HPDE6-E6E7 (cell line): ENCODE measurements around the gene HOXD8.

Experiments
- DNase-seq: peaks from one replicate; pipeline ENCODE4 v3.0.0; 2011; ENCODE audit warnings: missing footprints; ENCODE audit errors: extremely low spot score

The HOXD8 gene

DNA sequence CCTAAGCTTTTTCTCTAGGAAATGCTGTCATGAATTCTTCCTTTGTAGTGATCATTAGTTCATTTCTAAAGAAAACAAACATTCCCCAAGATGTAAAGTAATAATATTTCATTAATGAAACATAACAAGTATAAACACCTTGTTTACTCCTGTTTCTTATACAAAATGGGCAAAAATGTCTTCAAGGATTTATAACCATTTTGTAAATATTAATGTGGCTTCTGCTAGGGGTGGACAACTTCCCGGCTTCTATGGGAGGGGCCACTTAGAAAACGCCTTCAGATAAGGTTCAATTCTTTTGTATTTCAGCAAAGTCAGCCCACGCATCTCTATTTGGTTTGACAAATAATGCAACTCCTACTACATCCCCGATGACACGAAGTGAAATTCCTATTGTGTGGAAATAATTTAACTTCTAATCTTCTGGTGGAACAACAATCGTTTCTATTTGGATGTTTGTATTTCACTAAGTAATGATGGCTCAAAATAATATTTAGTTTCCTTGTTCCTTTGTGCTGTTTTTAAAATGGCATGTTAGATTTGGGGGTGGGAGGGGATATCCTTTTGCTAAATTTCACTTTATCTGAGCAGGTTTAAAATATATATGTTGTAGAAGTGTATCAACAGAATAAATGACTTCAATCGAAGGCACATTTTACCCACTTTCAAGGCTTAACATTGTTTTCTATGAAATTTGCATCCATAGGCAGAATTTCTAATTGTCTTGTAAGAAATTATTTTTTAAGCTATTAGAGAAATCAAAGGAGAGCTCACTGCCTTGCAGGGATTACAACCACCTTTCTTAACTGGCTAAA is 44.3 kb downstream of the HOXD8 start:
- DNase-seq: no peak

DNA sequence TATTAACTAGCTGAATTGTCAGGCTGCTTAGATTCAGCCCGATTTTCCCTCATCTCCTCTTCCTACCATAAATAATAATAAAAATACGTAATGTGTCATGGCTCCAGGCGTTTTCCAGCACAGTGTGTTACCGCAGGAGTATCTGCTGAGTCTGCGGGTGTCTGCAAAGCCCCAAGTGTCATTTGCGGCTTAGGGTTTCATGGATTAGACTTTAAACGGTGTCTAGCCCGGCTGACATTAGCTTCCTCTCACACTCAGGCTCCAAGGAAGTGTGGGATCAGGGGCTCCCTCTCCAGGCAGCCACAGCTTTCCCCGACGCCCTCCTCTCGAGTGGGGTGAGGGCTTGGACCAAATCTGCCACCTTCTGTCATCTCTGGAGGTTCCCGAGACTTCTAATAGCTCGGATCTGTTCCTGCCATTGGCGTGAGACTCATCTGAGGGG is 44.9 kb downstream of the HOXD8 start:
- no peak for DNase-seq

DNA sequence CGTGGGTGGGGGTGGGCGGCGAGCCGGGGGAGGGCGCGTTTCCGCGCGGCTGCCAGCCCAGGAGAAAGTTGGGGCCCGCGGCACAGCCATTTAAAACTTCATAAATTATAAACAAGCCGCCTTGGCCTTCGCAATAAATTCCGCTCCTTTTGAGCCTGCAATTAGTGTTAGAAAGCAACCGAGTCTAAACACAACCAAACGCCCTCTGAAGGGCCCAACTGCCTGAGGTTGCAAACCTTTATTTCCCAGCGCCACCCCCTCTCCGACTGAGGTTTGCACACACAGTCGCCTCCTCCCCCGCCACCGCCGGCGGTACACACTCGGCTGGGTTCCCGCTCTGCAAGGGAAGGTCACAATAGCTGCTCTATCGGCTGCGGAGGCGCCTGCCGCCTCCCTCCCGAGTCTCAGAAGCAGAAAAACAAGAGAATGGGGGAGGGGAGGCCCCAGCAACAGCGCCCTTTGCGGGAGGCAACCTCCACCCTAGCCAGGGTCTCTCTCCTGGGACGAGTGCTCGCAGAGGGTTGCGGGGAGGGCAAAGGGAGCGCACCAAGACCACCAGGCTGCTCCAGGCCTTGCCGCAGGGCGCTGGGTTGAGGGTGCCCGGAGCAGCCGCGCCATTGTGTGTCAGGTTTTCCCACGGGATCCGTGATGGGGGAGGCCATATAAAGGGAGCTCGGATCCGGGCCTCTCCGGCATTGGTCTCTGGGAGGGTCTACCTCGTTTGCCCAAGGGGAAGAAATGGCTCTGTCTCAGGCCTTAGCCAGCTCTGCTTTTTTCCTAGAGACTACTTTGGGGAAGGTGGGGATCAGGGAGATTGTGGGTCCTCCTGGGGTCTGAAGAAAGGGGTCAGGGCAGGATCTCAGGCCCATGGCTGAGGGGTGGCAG is 45.6 kb downstream of the HOXD8 start:
- no peak for DNase-seq

DNA sequence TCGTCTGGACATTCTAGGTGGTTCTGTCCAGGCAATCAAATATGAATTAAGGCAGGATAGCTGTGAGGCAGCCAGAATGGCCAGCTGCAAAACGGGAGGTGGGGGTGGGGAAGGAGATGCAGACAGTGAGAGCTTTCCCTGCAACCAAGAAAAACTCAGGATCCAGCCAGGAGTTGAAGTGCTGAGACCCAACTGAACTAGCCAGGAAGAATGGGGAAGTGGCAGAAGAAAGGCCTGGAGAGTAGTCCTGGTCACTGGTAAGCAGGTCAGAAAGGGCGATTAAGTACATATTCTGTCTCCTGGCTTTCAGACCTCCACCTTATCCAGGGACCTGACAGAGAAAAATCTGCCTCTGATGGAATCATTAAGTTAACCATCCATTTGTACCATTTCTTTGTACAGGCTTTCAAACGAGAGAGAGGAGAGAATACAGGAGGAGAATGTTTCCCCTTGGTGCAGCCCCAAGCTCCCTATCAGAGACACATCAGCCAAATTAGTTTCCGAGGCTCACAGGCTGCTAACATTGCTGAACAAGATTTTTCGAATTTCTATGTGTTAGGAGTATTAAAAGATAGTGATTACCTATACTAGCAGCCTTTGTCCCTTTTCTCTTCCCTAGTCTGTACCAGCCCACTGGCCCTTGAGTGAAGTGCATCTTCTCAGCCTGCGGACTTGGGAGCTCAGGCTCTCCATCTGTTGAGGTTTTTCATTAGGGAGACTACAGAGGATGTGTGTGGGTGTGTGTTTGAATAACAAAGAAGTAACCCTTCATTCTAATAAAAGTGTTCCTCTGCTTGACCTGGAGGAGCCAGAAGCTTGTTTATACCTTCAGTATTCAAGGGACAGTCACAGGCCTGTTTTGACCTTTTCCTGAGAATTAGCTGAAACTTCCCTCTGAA is 46.5 kb downstream of the HOXD8 start:
- no peak for DNase-seq

DNA sequence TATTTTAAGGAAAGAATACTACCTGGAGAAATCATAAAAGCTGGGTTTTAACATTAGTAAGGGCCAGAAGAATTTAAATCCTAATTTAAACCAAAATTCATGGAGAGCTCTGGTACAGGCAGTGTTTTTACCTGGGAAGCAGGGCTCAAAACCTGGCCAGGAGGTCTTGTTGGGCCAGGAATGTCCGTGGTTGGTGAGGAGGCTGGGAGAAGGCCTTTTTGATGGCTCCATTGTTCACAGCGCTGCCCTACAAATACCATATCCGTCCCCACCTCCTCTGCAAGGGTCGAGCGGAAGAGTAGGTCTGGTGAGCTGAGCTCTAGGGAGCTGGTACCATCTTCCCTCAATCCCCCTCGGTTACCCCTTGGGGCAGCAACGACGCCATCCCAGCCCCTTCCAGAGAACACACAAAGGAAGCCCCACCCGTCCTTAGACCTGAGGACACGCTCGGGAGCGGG is 48.1 kb downstream of the HOXD8 start:
- no peak for DNase-seq

DNA sequence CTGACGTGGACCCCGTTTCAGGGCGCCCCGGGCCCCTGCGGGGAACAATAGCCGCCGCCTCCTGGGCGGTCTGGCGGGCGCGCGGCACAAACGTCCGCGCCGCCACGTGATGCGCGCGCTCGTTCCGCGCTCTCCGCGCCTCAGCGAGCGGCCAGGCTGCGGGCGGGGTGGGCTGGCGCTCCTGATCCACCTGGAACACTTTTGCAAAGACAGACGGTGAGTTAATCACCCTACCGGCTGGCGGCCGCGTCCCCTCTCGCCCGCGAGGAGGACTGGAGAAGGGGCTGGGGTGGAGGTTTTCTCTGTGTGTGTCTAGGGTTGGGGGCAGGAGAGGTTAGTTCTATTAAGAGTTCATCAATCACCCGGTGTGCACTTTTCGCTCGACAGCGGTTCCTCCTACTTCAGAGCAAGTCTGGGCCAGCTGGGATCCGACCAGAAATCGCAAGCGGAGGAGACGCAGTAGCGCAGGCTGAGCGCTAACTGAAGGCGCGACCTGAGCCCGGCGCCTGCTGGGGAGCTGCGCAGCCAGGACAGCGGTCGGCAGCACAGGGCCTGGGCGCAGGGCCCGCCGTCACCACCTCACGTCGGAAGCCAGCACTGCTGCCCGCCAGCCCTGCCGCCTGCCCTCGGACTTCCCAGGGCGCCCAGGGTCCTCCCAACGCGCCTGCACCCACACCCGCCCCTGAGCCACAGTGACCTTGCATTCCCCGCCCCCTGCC is 48.7 kb downstream of the HOXD8 start:
- peak; percentile 35 for DNase-seq

DNA sequence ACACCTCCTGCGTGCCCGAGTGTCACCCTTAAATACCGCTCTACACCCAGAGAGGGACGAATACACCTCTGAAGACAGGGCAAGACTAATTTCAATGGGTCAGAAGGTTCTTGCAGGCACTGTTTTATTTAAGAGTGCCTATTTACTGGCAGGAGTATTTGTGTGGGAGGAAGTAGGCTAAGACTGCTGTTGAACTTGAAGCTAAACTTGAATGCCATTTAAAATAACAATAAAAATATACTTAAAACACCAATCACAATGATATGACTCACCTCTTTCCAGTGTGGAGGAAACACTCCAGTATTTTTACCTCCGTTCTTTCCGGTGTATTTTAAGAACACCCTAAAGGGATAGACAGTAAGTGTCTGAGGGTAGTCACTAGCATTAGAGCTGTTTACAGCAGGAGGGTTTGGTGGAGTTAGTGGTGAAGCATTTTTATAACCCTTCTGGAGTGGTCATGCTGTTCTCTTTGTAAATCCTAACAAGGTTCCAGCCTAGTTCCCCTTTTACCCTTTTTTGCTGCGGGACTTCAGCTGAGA is 49.3 kb downstream of the HOXD8 start:
- DNase-seq: no peak

DNA sequence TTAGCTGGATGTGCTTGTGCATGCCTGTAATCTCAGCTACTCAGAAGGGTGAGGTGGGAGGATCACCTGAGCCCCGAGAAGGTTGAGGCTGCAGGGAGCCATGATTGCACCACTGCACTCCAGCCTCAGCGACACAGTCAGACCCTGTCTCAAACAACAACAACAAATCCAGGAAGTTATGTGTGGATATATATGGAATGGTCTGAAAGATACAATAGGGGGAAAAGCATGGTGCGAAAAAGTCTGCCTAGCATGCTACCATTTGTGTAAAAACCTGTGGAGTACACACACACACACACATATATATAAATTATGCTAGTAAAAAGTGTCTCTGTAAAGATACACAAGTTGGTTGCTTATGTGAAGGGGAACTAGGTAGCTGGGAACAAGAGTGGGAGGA is 52.0 kb downstream of the HOXD8 start:
- no peak for DNase-seq
